Osteoblast (primary cell): ENCODE results near the gene SLC9A9. TPM values are rescaled to one million over a fixed set of nuclear protein-coding genes. Genes with fewer than 3 reads are reported as not detected.

Experiments
- DNase-seq: peaks from one replicate; pipeline ENCODE4 v3.0.0; 2011; ENCODE audit warnings: low spot score, mixed read lengths; ENCODE audit not compliant: insufficient read length; ENCODE audit errors: missing footprints
- H2AFZ ChIP-seq: 2 replicates; pipeline ENCODE4 v1.6.0; 2011; ENCODE audit warnings: mild to moderate bottlenecking, low read length
- H3K27ac ChIP-seq: 2 replicates; pipeline ENCODE4 v1.5.1; 2011; ENCODE audit warnings: mild to moderate bottlenecking, low read depth, low read length, moderate library complexity
- H3K27me3 ChIP-seq: 2 replicates; pipeline ENCODE4 v1.6.0; 2012; ENCODE audit warnings: mild to moderate bottlenecking, control low read depth, inconsistent platforms, low read length, moderate library complexity; ENCODE audit not compliant: insufficient read depth
- H3K36me3 ChIP-seq: 2 replicates; pipeline ENCODE4 v1.5.1; 2011; ENCODE audit warnings: mild to moderate bottlenecking, low read length, control low read depth, moderate library complexity; ENCODE audit not compliant: insufficient read depth
- H3K4me1 ChIP-seq: 2 replicates; pipeline ENCODE4 v1.5.1; 2011; ENCODE audit warnings: mild to moderate bottlenecking, low read length, control low read depth, moderate library complexity; ENCODE audit not compliant: insufficient read depth
- H3K4me2 ChIP-seq: 2 replicates; pipeline ENCODE4 v1.6.0; 2011; ENCODE audit warnings: mild to moderate bottlenecking, low read length; ENCODE audit not compliant: insufficient read depth
- H3K4me3 ChIP-seq: fragments of 200-600 bp; sonication (generic); 3 replicates; pipeline ENCODE4 v1.5.1; 2012; ENCODE audit warnings: mild to moderate bottlenecking, low read length, inconsistent platforms; ENCODE audit not compliant: insufficient read depth
- H3K79me2 ChIP-seq: 2 replicates; pipeline ENCODE4 v1.6.0; 2012; ENCODE audit warnings: mild to moderate bottlenecking, low read length, control low read depth, inconsistent platforms; ENCODE audit not compliant: insufficient read depth
- H3K9me3 ChIP-seq: 2 replicates; pipeline ENCODE4 v1.5.1; 2011; ENCODE audit warnings: low read depth, low read length, control low read depth
- H4K20me1 ChIP-seq: 2 replicates; pipeline ENCODE4 v1.6.0; 2012; ENCODE audit warnings: mild to moderate bottlenecking, low read length, control low read depth; ENCODE audit not compliant: insufficient read depth
- total RNA-seq: library from RNA; depleted of rRNA; stranded (reverse); fragments of >200 nt; gene quantifications from 2 replicates; pipeline ENCODE4 v1.2.3, GENCODE V29; 2012
- TF ChIP-seq, protein P1 (sequence below): IDR thresholded peaks from 2 replicates; pipeline ENCODE4 v1.5.1; 2011; ENCODE audit warnings: mild to moderate bottlenecking, low read depth, low read length, moderate library complexity; ENCODE audit errors: extremely low read depth

The SLC9A9 gene
- total RNA-seq, 1 donor = 6.5 TPM

DNA sequence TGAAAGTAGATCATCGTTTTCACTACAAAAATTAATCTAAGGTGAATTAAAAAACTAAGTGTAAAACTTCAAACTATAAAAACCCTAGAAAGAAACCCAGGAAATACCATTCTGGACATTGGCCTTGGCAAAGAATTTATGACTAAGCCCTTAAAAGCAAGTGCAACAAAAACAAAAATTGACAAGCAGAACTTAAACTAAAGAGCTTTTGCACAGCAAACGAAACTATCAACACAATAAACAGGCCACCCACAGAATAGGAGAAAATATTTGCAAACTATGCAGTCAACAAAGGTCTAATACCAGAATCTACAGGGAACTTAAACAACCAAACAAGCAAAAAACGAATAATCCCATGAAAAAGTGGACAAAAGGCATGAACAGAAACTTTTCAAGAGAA is 426.7 kb downstream of the SLC9A9 start:
- no peaks in the 10 kb centered on the region for H3K36me3 ChIP-seq
- DNase-seq = no peak
- no peaks in the 10 kb centered on the region for H4K20me1 ChIP-seq
- no peak overlapping the region for H2AFZ ChIP-seq
- H3K4me2 ChIP-seq = no peak overlapping the region
- no peaks in the 10 kb centered on the region for H3K4me1 ChIP-seq
- TF ChIP-seq, protein P1, sequence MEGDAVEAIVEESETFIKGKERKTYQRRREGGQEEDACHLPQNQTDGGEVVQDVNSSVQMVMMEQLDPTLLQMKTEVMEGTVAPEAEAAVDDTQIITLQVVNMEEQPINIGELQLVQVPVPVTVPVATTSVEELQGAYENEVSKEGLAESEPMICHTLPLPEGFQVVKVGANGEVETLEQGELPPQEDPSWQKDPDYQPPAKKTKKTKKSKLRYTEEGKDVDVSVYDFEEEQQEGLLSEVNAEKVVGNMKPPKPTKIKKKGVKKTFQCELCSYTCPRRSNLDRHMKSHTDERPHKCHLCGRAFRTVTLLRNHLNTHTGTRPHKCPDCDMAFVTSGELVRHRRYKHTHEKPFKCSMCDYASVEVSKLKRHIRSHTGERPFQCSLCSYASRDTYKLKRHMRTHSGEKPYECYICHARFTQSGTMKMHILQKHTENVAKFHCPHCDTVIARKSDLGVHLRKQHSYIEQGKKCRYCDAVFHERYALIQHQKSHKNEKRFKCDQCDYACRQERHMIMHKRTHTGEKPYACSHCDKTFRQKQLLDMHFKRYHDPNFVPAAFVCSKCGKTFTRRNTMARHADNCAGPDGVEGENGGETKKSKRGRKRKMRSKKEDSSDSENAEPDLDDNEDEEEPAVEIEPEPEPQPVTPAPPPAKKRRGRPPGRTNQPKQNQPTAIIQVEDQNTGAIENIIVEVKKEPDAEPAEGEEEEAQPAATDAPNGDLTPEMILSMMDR = no peak
- H3K4me3 ChIP-seq = no peak overlapping the region
- no peaks in the 10 kb centered on the region for H3K9me3 ChIP-seq
- H3K79me2 ChIP-seq = no peaks in the 10 kb centered on the region
- H3K27ac ChIP-seq = no peak overlapping the region
- H3K27me3 ChIP-seq = no peaks in the 10 kb centered on the region

DNA sequence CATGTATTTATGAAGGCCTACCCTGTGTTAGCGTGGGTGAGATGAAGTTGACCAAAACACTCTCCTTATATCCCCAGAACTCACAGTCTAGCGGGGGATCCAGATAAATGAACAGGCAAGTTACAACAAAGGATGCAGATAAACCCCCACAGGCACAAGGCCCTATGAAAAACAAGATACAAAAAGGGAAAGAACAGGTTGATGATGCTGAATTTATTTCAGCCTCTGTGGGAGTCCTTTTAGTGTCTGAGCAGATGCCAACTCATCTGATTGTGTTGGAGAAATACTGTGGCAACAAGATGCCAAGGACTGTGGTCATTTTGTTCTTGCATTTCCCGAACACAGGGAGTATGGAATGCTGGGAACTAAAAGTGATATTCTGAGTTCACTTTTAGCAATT is 428.7 kb downstream of the SLC9A9 start:
- Histone ChIP-seq H3K4me3 (no peak overlapping the region), H3K4me2 (no peak overlapping the region), H3K4me1 (no peaks in the 10 kb centered on the region), H4K20me1 (no peaks in the 10 kb centered on the region), H3K79me2 (no peaks in the 10 kb centered on the region), H2AFZ (no peak overlapping the region), H3K36me3 (no peaks in the 10 kb centered on the region), H3K9me3 (no peaks in the 10 kb centered on the region), H3K27ac (no peak overlapping the region), H3K27me3 (no peaks in the 10 kb centered on the region)
- DNase-seq = no peak
- TF ChIP-seq, protein P1 = no peak

DNA sequence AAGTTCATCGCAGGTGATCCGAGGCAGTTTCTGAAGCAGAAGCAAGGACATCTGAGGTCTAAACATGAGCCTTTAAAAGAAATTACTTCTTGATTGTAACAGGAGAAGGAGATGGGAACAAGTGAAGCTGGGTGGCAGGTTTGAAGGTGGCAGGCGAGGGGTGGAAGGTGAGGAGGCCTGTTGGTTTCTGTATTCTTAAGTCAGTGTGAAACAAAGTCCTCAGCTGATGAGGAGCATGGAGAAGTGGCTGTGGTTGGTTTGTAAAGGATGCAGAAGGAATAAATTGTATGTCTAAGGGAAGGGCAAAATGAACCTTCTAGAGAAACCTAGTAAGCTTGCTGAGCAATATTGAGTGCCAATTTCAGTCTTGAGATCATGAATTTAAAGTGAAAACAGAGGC is 429.9 kb downstream of the SLC9A9 start:
- no peaks in the 10 kb centered on the region for H3K9me3 ChIP-seq
- H3K27ac ChIP-seq = no peak overlapping the region
- H3K27me3 ChIP-seq = no peaks in the 10 kb centered on the region
- no peaks in the 10 kb centered on the region for H4K20me1 ChIP-seq
- no peaks in the 10 kb centered on the region for H3K79me2 ChIP-seq
- no peak overlapping the region for H2AFZ ChIP-seq
- H3K36me3 ChIP-seq = no peaks in the 10 kb centered on the region
- no peak overlapping the region for H3K4me3 ChIP-seq
- TF ChIP-seq, protein P1 = no peak
- no peak for DNase-seq
- no peak overlapping the region for H3K4me2 ChIP-seq
- no peaks in the 10 kb centered on the region for H3K4me1 ChIP-seq

DNA sequence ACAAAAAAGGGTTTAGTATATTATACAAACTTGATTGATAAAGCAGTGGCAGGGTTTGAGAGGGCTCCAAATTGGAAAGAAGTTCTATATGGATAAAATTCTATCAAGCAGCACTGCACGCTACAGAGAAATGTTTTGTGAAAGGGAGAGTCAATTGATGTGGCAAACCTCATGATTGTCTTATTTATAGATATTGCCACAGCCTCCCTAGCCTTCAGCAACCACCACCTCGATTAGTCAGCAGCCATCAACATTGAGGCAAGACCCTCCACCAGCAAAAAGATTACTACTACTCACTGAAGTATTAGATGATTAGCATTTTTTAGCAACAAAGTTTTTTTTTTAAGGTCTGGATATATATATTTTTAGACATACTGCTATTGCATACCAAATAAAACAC is 432.0 kb downstream of the SLC9A9 start:
- no peak for DNase-seq
- Histone ChIP-seq H3K27ac (no peak overlapping the region), H3K79me2 (no peaks in the 10 kb centered on the region), H3K4me2 (no peak overlapping the region), H3K9me3 (no peaks in the 10 kb centered on the region), H3K36me3 (no peaks in the 10 kb centered on the region), H3K27me3 (no peaks in the 10 kb centered on the region), H4K20me1 (no peaks in the 10 kb centered on the region), H2AFZ (no peak overlapping the region), H3K4me1 (no peaks in the 10 kb centered on the region), H3K4me3 (no peak overlapping the region)
- TF ChIP-seq, protein P1 = no peak
